NCI-H2196 treated with DMSO at 0.1 percent for 48 hours (cell line): ENCODE data around the gene ANO8.
A peak's percentile ranks its signal among the peaks of the same experiment; 100 is the strongest.
"Not testable (repeated sequence)": the region's sequence is repeated elsewhere in the genome, so short reads cannot be mapped to it uniquely, and the experiment has no call there.

ENCODE experiments used
- DNase-seq: peaks from one replicate; lab custom pipeline; 2025; ENCODE audit not compliant: unreplicated experiment; lab: John Stamatoyannopoulos, UW

Gene ANO8

GRCh38 chr19:17294051-17294891 lies 40.4 kb downstream of the ANO8 start:
- no peak for DNase-seq

GRCh38 chr19:17293605-17294004 lies 41.0 kb downstream of the ANO8 start:
- DNase-seq = no peak

DNA sequence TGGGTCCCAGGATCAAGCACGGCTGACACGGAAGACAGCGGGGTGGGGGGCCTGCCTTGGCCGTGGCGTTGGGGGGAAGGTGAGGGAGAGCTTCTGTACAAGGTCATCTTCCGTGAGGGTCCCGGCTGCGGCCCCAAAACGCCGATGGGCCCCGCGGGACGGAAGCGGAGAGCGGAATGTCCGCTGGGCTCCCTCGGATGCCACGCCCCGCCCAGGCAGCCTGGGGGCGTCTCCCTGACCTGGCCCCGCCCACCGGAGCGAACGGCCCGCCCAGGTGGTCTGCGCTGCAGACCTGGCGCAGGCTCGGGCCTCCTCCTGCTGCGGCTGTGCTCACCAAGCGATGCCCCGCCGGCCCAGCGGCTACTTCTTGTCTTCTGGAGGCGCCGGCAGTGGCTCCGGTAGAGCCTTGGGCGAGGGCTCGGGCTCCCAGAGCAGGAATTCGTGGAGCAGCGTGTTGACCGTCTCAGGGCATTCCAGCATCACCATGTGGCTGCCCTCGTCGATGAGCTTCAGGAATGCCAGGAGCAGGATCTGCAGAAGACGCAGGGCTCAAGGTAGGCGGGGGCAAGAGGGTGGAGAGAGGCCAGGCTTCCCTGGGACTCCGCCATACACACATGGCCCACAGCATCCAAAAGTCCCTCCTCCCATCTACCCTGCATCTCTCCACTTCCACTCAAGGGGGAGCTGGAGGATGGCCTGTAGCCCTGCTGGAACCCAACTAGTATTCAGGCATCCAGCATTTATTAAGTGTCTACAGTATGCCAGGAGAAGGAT lies 42.2 kb downstream of the ANO8 start:
- no peak for DNase-seq

DNA sequence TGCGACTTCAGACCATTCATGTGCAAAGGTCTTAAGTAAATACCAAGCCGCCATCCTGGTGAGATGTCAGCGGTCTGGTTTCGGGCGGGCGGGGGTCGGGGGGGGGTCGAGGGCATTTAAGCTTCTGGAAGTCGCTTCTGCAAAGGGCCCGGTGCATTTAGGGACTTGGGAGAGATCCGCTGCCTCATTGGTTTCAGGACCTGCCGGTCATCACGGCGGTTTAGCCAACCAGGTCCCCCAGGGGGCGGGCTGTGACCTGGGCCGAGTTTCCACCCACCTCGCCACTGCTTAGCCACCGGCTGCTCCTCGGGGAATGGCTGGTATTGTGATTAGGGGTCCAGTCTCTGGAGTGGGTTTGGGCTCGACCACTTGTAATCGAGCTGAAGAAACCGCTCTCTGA lies 45.2 kb downstream of the ANO8 start:
- DNase-seq = no peak

DNA sequence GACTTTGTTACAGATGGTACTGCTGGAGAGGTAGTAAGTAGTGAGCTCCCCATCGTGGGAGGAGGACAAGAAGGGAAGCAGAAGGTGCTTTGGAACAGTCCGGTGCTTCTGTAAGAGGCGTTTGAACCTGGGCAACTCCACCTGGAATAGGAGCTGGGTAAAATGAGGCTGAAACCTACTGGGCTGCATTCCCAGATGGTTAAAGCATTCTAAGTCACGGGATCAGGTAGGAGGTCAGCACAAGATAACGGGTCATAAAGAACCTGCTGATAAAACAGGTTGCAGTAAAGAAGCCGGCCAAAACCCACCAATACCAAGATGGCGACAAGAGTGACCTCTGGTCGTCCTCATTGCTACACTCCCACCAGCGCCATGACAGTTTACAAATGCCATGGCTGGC lies 47.9 kb downstream of the ANO8 start:
- no peak for DNase-seq

DNA sequence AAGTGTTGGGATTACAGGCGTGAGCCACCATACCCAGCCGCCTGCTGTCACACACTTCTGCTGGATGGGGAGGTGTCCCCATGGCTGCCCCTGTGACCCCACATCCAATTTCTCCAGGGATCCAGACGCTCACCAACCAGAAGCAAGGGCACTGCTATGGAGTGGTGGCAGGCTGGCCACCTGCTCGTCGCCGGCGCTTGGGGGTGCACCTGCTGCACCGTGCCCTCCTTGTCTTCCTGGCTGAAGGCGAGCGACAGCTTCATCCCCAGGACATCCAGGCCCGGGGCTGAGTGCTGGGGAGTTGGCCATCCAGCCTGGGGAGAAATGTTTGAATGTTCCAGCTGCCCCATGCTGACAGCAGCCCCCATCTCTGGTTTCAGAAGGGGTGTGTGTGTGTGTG lies 48.4 kb downstream of the ANO8 start:
- DNase-seq = no peak

GRCh38 chr19:17285415-17286135 lies 49.1 kb downstream of the ANO8 start:
- no peak for DNase-seq

DNA sequence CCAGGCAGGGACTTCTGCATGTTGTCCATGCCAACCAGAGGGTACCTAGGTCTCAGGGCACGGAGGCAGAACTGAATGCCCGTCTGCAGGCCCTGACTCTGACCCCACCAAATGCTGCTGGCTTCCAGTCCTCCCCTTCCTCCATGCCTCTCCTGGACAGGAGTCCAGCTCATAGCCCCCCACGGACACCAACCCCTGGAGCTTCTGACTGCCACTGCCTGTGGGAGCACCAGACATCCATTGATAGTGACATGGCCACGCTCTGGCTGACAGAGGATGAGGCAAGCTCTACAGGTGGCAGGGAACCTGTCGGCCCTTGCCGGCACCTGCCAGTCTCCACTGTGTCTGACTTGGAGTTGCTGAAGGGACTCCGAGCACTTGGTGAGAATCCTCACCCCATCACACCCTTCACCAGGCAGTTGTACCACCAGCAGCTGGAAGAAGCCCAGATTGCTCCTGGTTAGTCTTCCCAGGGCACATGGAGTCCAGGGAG lies 51.1 kb downstream of the ANO8 start:
- no peak for DNase-seq

- peak; percentile 79 for DNase-seq
Measured at GRCh38 chr19:17282488-17283125, 52.0 kb downstream of the ANO8 start.

DNA sequence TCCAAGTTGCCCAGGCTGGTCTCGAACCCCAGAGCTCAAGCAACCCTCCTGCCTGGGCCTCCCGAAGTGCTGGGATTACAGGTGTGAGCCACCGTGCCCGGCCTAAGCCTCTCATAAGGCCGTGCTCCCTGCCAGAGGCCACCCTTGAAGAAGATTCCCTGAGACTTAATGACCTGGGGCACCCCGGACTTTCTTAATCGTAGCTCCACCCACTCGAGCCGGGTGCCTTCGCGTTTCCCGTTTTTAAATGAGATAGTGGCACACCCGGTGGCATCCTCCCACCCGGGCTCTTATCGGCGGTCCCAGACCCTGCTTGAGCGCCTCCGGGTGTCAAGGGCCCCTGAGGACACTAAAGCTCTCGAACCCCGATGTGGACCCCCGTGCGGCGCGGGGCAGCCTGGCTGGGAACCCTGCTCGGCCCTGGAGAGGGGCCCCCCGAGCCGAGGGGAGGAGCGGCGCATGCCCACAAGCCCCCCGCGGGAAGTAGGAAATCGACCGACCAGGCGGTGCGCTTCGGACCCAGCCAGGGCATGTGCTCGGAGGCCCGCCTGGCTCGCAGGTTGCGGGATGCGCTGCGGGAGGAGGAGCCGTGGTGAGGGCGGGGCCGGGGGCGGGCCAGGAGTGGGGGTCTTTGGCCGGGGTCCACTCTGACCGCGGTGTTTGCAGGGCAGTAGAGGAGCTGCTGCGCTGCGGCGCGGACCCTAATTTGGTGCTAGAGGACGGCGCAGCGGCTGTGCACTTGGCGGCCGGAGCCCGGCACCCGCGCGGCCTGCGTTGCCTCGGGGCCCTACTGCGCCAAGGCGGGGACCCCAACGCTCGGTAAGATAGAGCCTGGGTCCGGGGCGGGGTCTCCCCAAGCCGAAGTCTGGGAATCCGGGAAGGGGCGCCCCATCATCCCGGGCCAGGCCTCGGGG lies 53.0 kb downstream of the ANO8 start, which contains the start of gene ANKLE1:
ANKLE1 (plus strand) TSS at position 511 of the 914 bp plus-strand sequence; CDS start at position 531, 20 bp downstream.
- DNase-seq = no peak

GRCh38 chr19:17279436-17279835 lies 55.2 kb downstream of the ANO8 start:
- no peak for DNase-seq

DNA sequence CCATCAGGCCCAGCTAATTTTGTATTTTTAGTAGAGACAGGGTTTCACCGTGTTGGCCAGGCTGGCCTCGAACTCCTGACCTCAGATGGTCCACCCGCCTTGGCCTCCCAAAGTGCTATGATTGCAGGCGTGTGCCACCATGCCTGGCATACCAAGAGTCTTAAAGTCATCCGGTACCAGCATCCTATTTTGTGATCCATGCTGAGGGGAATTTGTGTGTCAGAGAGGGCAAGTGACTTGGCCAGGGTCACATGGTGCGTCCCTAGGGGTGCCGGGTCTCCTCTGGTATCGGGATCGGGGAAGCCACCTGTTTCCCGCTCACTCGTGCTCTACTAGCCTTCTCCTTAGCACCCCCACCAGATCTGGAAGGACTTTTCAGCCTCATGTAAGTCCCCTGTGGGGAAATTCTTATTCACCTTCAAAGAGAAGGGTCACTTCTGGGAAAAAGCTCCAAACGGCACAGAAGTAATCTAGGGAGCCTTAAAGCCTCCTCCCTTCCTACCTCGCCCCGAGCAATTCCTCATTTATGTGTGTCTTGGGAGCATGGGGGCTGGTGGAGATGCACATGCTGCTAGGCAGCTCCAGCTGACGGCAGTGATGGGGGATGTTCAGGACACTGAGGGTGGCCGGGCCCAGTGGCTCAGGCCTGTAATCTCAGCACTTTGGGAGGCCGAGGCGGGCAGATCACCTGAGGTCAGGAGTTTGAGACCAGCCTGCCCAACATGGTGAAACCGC lies 59.0 kb downstream of the ANO8 start:
- no peak for DNase-seq

GRCh38 chr19:17274892-17275291 lies 59.8 kb downstream of the ANO8 start:
- DNase-seq = not testable (repeated sequence)
